ENCODE measurements around the gene TICAM2. TPM values are rescaled to one million over a fixed set of nuclear protein-coding genes. Genes with fewer than 3 reads are reported as not detected.

TICAM2 gene
- total RNA-seq, 1 experiment from 2014 or later = 1.0 TPM

DNA sequence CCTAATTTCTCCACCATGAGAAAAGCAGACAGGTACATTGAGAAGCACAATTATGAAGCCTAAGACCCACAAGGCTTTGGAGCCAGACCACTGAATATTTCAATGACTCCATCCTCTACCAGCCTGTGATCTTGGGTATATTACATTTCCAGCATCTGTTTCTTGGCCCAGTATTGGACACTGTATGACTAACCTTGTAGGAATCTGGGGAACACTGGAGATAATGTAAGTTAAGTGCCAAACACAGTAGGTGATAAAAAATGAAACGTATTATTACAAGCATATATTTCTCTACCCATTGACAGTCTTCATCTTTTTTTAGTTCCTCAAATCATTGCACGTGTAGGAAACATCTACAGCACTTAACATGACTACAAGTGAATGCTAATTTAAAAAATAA, 29.1 kb downstream of the TICAM2 start:
- DNase-seq (ENCODE audit: low spot score) = no peak
- CTCF ChIA-PET = interaction anchor here (2.1 to 2.5 kb wide), 2 partner anchors 23 to 264 kb away, joined by 10 to 21 read pairs; no protein-coding TSS in a partner anchor
- H3K27ac Mint-ChIP-seq = no peak overlapping the region
- POLR2A ChIA-PET = no interaction called here
- H3K9me3 Mint-ChIP-seq = peaks cover 12% of the 10 kb centered on the region
- no peaks in the 10 kb centered on the region for H3K27me3 Mint-ChIP-seq (ENCODE audit: low read depth)
- no peak for ATAC-seq
- peaks cover 13% of the 10 kb centered on the region for H3K4me1 Mint-ChIP-seq
- no peak for TF ChIP-seq FOXP1 (CRISPR knock-in tag; IDR thresholded peaks at IDR 0.05; ENCODE audit: borderline replicate concordance)
- TF ChIP-seq, protein P1, sequence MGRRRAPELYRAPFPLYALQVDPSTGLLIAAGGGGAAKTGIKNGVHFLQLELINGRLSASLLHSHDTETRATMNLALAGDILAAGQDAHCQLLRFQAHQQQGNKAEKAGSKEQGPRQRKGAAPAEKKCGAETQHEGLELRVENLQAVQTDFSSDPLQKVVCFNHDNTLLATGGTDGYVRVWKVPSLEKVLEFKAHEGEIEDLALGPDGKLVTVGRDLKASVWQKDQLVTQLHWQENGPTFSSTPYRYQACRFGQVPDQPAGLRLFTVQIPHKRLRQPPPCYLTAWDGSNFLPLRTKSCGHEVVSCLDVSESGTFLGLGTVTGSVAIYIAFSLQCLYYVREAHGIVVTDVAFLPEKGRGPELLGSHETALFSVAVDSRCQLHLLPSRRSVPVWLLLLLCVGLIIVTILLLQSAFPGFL (CRISPR knock-in tag; IDR thresholded peaks at IDR 0.05; ENCODE audit: borderline replicate concordance) = no peak
- TF ChIP-seq TCF7 (CRISPR knock-in tag; IDR thresholded peaks at IDR 0.05; ENCODE audit: low read depth) = no peak
- no peak for TF ChIP-seq ATF1 (CRISPR knock-in tag; IDR thresholded peaks at IDR 0.05)
- TF ChIP-seq ZNF121 (CRISPR knock-in tag; IDR thresholded peaks at IDR 0.05) = no peak
- no peak for TF ChIP-seq ZBTB43 (CRISPR knock-in tag; IDR thresholded peaks at IDR 0.05)
- no peak for TF ChIP-seq RELA (CRISPR knock-in tag; IDR thresholded peaks at IDR 0.05; ENCODE audit: borderline replicate concordance)
- no peak for TF ChIP-seq SP1 (CRISPR knock-in tag; conservative IDR thresholded peaks at IDR 0.05)
- no peak for TF ChIP-seq NFYB (CRISPR knock-in tag; conservative IDR thresholded peaks at IDR 0.05; ENCODE audit: low read depth)
- no peak for TF ChIP-seq ZNF425 (CRISPR knock-in tag; conservative IDR thresholded peaks at IDR 0.05)
- no peak for TF ChIP-seq PRRX2 (CRISPR knock-in tag; IDR thresholded peaks at IDR 0.05)
- TF ChIP-seq SOX15 (CRISPR knock-in tag; IDR thresholded peaks at IDR 0.05) = no peak
- TF ChIP-seq, protein P2, sequence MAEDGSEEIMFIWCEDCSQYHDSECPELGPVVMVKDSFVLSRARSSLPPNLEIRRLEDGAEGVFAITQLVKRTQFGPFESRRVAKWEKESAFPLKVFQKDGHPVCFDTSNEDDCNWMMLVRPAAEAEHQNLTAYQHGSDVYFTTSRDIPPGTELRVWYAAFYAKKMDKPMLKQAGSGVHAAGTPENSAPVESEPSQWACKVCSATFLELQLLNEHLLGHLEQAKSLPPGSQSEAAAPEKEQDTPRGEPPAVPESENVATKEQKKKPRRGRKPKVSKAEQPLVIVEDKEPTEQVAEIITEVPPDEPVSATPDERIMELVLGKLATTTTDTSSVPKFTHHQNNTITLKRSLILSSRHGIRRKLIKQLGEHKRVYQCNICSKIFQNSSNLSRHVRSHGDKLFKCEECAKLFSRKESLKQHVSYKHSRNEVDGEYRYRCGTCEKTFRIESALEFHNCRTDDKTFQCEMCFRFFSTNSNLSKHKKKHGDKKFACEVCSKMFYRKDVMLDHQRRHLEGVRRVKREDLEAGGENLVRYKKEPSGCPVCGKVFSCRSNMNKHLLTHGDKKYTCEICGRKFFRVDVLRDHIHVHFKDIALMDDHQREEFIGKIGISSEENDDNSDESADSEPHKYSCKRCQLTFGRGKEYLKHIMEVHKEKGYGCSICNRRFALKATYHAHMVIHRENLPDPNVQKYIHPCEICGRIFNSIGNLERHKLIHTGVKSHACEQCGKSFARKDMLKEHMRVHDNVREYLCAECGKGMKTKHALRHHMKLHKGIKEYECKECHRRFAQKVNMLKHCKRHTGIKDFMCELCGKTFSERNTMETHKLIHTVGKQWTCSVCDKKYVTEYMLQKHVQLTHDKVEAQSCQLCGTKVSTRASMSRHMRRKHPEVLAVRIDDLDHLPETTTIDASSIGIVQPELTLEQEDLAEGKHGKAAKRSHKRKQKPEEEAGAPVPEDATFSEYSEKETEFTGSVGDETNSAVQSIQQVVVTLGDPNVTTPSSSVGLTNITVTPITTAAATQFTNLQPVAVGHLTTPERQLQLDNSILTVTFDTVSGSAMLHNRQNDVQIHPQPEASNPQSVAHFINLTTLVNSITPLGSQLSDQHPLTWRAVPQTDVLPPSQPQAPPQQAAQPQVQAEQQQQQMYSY (CRISPR knock-in tag; IDR thresholded peaks at IDR 0.05) = no peak
- TF ChIP-seq OVOL2 (CRISPR knock-in tag; IDR thresholded peaks at IDR 0.05; ENCODE audit: borderline replicate concordance) = no peak
- TF ChIP-seq, protein P3, sequence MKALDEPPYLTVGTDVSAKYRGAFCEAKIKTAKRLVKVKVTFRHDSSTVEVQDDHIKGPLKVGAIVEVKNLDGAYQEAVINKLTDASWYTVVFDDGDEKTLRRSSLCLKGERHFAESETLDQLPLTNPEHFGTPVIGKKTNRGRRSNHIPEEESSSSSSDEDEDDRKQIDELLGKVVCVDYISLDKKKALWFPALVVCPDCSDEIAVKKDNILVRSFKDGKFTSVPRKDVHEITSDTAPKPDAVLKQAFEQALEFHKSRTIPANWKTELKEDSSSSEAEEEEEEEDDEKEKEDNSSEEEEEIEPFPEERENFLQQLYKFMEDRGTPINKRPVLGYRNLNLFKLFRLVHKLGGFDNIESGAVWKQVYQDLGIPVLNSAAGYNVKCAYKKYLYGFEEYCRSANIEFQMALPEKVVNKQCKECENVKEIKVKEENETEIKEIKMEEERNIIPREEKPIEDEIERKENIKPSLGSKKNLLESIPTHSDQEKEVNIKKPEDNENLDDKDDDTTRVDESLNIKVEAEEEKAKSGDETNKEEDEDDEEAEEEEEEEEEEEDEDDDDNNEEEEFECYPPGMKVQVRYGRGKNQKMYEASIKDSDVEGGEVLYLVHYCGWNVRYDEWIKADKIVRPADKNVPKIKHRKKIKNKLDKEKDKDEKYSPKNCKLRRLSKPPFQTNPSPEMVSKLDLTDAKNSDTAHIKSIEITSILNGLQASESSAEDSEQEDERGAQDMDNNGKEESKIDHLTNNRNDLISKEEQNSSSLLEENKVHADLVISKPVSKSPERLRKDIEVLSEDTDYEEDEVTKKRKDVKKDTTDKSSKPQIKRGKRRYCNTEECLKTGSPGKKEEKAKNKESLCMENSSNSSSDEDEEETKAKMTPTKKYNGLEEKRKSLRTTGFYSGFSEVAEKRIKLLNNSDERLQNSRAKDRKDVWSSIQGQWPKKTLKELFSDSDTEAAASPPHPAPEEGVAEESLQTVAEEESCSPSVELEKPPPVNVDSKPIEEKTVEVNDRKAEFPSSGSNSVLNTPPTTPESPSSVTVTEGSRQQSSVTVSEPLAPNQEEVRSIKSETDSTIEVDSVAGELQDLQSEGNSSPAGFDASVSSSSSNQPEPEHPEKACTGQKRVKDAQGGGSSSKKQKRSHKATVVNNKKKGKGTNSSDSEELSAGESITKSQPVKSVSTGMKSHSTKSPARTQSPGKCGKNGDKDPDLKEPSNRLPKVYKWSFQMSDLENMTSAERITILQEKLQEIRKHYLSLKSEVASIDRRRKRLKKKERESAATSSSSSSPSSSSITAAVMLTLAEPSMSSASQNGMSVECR (CRISPR knock-in tag; IDR thresholded peaks at IDR 0.05; ENCODE audit: borderline replicate concordance) = no peak
- TF ChIP-seq, protein P4, sequence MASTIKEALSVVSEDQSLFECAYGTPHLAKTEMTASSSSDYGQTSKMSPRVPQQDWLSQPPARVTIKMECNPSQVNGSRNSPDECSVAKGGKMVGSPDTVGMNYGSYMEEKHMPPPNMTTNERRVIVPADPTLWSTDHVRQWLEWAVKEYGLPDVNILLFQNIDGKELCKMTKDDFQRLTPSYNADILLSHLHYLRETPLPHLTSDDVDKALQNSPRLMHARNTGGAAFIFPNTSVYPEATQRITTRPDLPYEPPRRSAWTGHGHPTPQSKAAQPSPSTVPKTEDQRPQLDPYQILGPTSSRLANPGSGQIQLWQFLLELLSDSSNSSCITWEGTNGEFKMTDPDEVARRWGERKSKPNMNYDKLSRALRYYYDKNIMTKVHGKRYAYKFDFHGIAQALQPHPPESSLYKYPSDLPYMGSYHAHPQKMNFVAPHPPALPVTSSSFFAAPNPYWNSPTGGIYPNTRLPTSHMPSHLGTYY (CRISPR knock-in tag; IDR thresholded peaks at IDR 0.05) = no peak
- TF ChIP-seq, protein P5, sequence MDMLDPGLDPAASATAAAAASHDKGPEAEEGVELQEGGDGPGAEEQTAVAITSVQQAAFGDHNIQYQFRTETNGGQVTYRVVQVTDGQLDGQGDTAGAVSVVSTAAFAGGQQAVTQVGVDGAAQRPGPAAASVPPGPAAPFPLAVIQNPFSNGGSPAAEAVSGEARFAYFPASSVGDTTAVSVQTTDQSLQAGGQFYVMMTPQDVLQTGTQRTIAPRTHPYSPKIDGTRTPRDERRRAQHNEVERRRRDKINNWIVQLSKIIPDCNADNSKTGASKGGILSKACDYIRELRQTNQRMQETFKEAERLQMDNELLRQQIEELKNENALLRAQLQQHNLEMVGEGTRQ (CRISPR knock-in tag; IDR thresholded peaks at IDR 0.05) = no peak
- TF ChIP-seq ETV6 (CRISPR knock-in tag; IDR thresholded peaks at IDR 0.05) = no peak
- H3K4me3 Mint-ChIP-seq = no peak overlapping the region
- H3K36me3 Mint-ChIP-seq = peaks cover 4% of the 10 kb centered on the region
